ENCODE results near the gene ARFGAP2. TPM values are rescaled to one million over a fixed set of nuclear protein-coding genes. Genes with fewer than 3 reads are reported as not detected.
"Not testable (repeated sequence)": the region's sequence is repeated elsewhere in the genome, so short reads cannot be mapped to it uniquely, and the experiment has no call there.

Gene ARFGAP2
- total and polyA plus RNA-seq, 3 donors from 2014 or later: 82.4 to 178 (median 167) TPM

GRCh38 chr11:47125083-47125482 lies 51.6 kb downstream of the ARFGAP2 start:
- H3K9me3 ChIP-seq: no peaks in the 10 kb centered on the region
- no peaks in the 10 kb centered on the region for H3K27me3 ChIP-seq
- 86 to 91% methylated on average over 7 of the region's 7 CpGs for WGBS, 2 donors
- H3K4me3 ChIP-seq: no peak overlapping the region
- TF ChIP-seq POLR2A (IDR thresholded peaks at IDR 0.05) (no peak), CTCF (IDR thresholded peaks at IDR 0.05) (no peak)
- H3K4me1 ChIP-seq: no peaks in the 10 kb centered on the region
- no peak overlapping the region for H3K27ac ChIP-seq
- no peaks in the 10 kb centered on the region for H3K36me3 ChIP-seq (ENCODE audit: low read depth, missing control alignments)
- no peak for DNase-seq
- intact Hi-C loops (cut with DNase I; ENCODE audit: low total_unique reads): no loop called here

GRCh38 chr11:47124675-47125074 lies 52.0 kb downstream of the ARFGAP2 start:
- Histone ChIP-seq H3K4me1 (no peaks in the 10 kb centered on the region), H3K9me3 (no peaks in the 10 kb centered on the region), H3K4me3 (no peak overlapping the region), H3K27ac (no peak overlapping the region), H3K27me3 (no peaks in the 10 kb centered on the region), H3K36me3 (ENCODE audit: low read depth, missing control alignments) (no peaks in the 10 kb centered on the region)
- TF ChIP-seq POLR2A (IDR thresholded peaks at IDR 0.05) (no peak), CTCF (IDR thresholded peaks at IDR 0.05) (no peak)
- 72 to 81% methylated on average over 1 of the region's 1 CpG for WGBS, 2 donors
- intact Hi-C loops (cut with DNase I; ENCODE audit: low total_unique reads): no loop called here
- no peak for DNase-seq

GRCh38 chr11:47123094-47123493 lies 53.6 kb downstream of the ARFGAP2 start:
- Histone ChIP-seq H3K36me3 (ENCODE audit: low read depth, missing control alignments) (no peaks in the 10 kb centered on the region), H3K4me3 (no peak overlapping the region), H3K9me3 (no peaks in the 10 kb centered on the region), H3K27ac (no peak overlapping the region), H3K27me3 (no peaks in the 10 kb centered on the region), H3K4me1 (no peaks in the 10 kb centered on the region)
- no peak for DNase-seq
- TF ChIP-seq CTCF (IDR thresholded peaks at IDR 0.05) (no peak), POLR2A (IDR thresholded peaks at IDR 0.05) (no peak)
- intact Hi-C loops (cut with DNase I; ENCODE audit: low total_unique reads): no loop called here
- 90 to 91% methylated on average over 2 of the region's 2 CpGs for WGBS, 2 donors

- TF ChIP-seq CTCF (IDR thresholded peaks at IDR 0.05) (no peak), POLR2A (IDR thresholded peaks at IDR 0.05) (no peak)
- no peak for DNase-seq
- Histone ChIP-seq H3K9me3 (no peaks in the 10 kb centered on the region), H3K27ac (no peak overlapping the region), H3K27me3 (no peaks in the 10 kb centered on the region), H3K36me3 (ENCODE audit: low read depth, missing control alignments) (no peaks in the 10 kb centered on the region), H3K4me1 (no peaks in the 10 kb centered on the region), H3K4me3 (no peak overlapping the region)
- intact Hi-C loops (cut with DNase I; ENCODE audit: low total_unique reads): no loop called here
- WGBS, 2 donors: 70 to 90% methylated on average over 2 of the region's 2 CpGs
Observed at GRCh38 chr11:47121731-47122130, 54.9 kb downstream of the ARFGAP2 start.

GRCh38 chr11:47121056-47121455 lies 55.6 kb downstream of the ARFGAP2 start:
- H3K27ac ChIP-seq: no peak overlapping the region
- H3K27me3 ChIP-seq: no peaks in the 10 kb centered on the region
- TF ChIP-seq POLR2A (IDR thresholded peaks at IDR 0.05): no peak
- TF ChIP-seq CTCF (IDR thresholded peaks at IDR 0.05): no peak
- 90 to 96% methylated on average over 2 of the region's 2 CpGs for WGBS, 2 donors
- H3K4me3 ChIP-seq: no peak overlapping the region
- no peaks in the 10 kb centered on the region for H3K36me3 ChIP-seq (ENCODE audit: low read depth, missing control alignments)
- H3K9me3 ChIP-seq: no peaks in the 10 kb centered on the region
- H3K4me1 ChIP-seq: no peaks in the 10 kb centered on the region
- DNase-seq: no peak
- intact Hi-C loops (cut with DNase I; ENCODE audit: low total_unique reads): no loop called here

GRCh38 chr11:47118958-47119688 lies 57.6 kb downstream of the ARFGAP2 start:
- intact Hi-C loops (cut with DNase I; ENCODE audit: low total_unique reads); H3K36me3 ChIP-seq (ENCODE audit: low read depth, missing control alignments); H3K27ac ChIP-seq; H3K9me3 ChIP-seq; DNase-seq; H3K4me1 ChIP-seq; H3K4me3 ChIP-seq; H3K27me3 ChIP-seq: not testable (repeated sequence)
- 78 to 83% methylated on average over 11 to 20 of the region's 20 CpGs for WGBS, 2 donors

All from testis (tissue), 3 donors.